NCI-H2171 (cell line): ENCODE results near the gene ZSWIM5.
"Not testable (repeated sequence)": the region's sequence is repeated elsewhere in the genome, so short reads cannot be mapped to it uniquely, and the experiment has no call there.

Experiments used
- DNase-seq: peaks from one replicate; lab custom pipeline; 2025; lab: John Stamatoyannopoulos, UW

ZSWIM5 gene

DNA sequence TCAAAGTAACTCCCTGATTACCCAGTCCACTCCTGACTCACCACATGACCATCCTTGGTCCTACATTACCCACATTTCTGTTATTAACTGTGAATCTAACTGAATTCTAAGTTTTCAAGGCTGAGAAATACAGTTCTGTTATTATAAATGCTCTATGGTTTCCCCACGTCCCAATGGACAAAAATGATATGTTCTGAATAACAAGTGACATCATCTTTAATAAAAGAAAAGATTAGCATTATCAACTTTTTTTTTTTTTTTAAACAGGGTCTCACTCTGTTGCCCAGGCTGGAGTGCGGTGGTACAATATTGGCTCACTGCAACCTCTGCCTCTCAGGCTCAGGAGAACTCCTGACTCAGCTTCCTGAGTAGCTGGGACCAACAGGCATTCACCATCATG is 59.6 kb downstream of the ZSWIM5 start:
- DNase-seq: no peak

DNA sequence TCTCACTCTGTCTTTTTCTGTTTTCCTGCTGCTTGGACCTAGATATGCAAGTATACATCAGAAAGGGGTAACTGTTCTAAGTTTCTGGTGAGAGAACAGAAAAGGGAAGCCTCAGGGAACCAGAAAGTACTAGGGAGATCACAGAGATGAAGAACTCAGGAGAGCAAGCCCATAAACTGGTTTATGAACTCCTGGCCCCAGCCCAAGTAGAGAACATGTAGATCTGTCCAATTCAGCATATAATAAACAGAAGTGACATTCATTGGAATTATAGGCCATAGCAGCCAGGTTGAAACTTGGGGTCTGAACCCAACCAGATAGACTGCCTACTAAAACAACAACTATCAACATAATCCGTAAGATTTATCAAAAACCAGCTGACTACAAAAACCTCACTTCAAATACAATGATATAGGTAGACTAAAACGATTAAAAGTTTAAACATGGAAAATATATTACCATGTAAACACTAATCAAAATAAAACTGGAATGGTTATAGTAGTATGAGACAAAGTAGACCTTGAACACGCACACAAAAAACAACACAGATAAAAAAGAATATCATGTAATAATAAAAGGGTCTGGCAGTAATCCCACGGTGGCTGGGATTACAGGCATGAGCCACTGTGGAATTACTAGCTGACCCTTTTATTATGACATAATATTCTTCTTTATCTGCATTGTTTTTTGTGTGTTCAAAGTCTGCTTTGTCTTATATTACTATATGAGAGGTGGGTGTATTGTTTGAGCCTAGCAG is 65.0 kb downstream of the ZSWIM5 start:
- DNase-seq: no peak

DNA sequence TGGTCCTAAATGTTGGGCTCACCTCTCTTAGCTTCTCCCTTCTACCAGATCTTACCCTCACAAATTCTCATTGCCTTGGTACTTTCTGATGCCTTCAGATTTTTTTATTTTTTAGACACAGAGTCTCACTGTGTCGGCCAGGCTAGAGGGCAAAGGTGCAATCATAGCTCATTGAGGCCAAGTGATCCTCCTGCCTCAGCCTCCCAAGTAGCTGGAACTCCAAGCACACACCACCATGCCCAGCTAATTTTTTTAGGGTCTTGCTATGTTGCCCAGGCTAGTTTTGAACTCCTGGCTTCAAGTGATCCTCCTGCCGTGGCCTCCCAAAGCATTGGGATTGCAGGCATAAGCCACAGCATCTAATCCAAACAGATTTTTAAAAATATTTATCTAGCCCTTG is 69.4 kb downstream of the ZSWIM5 start:
- no peak for DNase-seq

DNA sequence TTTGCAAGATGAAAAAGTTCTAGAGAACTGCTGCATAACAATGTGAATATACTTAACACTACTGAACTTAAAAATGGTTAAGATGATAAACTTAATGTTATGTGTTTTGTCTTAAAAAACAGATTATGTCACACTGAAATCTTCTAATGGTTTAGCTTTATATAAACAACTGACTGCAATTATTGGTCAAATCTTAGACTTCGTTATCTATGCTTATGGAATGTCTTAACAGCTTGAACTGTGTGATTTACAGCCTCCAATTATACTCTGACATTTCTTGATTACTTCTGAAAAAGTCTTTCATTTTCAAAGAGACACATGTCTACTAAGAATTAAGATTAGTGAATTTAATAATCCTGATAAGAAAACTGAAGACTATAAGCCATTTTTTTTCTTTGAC is 71.1 kb downstream of the ZSWIM5 start:
- DNase-seq: no peak

DNA sequence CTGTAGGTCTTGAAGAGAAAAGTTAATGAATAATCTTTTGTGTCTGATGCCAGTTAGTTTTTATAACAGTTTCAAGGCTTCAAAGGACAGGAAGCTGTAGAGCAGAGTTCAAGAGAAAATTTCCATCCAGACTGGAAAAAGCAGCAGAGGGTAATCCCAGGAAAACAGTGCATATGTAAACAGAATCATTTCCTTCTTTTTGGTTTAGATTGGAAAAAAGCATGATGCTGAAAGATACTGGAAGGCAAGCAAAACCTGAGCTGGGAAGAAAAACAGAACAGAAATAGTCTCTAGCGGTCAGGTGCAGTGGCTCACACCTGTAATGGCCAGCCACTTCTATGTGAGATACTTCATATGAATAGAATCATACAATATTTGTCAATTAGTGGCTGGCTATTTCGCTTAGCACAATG is 71.9 kb downstream of the ZSWIM5 start:
- DNase-seq: no peak

DNA sequence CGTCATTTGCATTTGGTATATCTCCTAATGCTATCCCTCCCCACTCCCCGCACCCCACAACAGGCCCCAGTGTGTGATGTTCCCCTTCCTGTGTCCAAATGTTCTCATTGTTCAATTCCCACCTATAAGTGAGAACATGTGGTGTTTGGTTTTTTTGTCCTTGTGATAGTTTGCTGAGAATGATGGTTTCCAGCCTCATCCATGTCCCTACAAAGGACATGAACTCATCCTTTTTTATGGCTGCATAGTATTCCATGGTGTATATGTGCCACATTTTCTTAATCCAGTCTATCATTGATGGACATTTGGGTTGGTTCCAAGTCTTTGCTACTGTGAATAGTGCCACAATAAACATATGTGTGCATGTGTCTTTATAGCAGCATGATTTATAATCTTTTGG is 73.7 kb downstream of the ZSWIM5 start:
- not testable (repeated sequence) for DNase-seq

DNA sequence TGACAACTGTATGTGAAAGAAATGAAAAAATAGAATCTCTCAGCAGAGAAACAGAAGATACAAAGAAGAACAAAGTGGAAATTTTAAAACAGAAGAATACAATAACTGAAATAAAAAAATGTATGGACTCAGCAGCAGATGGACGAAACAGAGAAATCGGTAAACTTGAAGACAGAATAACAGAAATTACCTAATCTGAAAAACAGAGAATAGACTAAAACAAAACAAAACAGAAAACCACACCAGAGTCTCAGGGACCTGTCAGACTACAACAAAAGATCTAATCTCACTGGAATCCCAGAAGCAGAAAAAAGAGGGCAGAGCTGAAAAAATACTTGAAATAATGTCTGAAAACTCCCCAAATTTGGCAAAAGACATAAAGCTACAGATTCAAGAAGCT is 83.0 kb downstream of the ZSWIM5 start:
- DNase-seq: no peak

DNA sequence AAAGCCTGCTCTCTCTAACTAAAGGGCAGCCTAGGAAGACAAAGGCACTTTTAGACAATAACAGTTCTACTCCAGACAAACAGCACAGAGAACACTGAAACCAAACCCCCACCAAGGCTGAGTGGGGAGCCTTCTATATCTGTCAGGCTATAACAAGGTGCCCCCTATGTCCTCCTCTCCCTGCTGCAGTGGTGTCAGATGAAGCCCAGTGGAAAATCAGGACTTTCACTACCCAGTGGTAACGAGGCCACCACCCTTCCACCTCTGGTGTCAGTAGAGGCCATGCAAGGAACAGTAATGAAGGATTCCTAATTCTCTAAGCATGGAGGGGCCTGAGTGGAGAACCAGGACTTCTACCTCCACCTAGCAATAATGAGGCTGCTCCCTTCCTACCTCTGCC is 83.7 kb downstream of the ZSWIM5 start:
- DNase-seq: no peak

DNA sequence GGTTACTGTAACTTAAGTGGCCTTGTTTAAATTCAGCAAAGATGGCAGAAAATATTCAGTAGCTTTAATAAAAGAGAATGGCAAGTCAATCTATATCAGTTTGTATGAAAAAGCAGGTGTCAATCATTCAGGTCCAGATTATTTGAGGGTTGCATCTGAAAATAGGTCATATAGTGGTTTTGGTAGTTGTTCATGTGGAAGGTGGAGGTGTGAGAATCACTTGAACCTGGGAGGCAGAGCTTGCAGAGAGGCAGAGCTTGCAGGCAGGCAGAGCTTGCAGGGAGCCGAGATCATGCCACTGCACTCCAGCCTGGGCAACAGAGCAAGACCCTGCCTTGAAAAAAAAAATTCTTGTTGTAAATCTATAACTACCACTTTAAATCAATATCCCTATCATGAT is 88.6 kb downstream of the ZSWIM5 start:
- no peak for DNase-seq

DNA sequence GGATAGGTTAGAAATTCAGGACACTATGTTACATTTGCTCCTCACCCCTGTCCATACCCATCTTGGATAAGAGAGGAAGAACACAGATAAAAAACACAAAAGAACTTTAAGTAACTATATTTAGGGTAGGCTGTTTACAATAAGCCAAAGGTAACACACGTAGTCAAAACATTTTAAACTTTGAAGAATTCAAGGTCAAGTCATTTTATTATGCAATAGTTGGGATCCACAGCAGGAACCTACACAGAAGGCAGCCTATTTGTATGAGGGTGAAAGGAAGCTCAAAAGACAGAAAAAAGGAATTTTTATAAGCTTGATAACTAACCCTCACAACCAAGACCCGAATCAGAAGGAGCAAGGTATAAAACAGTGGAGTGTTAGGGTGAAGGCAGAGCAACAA is 89.6 kb downstream of the ZSWIM5 start:
- no peak for DNase-seq

DNA sequence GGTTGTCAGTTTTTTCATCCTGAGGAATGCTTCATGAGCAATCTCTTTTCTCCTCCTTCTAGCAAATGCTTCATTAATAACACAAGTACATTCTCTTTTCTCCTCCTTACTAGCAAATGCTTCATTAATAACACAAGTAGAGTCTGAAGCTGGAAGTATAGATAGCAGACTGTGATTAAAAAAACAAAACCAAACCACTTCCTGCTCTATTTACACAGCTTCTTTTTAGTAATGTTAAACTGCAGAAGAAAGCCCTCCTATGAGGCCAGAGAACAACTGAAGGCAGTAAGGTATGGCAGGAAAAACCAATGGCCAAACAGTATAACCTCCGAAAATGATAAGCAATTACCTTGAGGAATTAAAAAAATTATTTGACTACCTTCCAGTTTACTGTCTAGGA is 90.1 kb downstream of the ZSWIM5 start:
- DNase-seq: no peak

DNA sequence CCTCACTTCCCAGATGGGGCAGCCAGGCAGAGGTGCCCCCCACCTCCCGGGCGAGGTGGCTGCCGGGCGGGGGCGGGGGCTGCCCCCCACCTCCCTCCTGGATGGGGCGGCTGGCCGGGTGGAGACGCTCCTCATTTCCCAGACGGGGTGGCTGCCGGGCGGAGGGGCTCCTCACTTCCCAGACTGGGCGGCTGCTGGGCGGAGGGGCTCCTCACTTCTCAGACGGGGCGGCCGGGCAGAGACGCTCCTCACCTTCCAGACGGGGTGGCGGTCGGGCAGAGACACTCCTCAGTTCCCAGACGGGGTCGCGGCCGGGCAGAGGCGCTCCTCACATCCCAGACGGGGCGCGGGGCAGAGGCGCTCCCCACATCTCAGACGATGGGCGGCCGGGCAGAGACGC is 91.2 kb downstream of the ZSWIM5 start:
- DNase-seq: not testable (repeated sequence)

DNA sequence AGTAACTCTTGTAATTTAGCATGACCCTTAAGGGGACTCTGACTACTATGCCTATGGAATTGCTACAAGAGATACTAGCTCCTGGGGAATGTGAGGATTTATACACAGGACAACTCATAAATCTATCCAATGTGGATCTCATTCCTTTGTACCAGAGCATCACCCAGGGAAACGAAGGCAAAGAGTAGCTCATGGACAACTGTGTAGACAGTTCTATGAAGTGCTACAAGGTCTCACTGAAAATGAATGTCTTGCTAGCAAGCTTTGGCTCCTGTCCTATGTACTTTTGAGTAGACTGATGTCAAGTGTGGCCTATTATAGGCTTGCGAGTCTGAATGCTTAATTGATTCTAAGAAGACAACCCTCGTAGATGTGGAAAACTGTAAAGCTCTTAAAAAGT is 93.7 kb downstream of the ZSWIM5 start:
- no peak for DNase-seq

DNA sequence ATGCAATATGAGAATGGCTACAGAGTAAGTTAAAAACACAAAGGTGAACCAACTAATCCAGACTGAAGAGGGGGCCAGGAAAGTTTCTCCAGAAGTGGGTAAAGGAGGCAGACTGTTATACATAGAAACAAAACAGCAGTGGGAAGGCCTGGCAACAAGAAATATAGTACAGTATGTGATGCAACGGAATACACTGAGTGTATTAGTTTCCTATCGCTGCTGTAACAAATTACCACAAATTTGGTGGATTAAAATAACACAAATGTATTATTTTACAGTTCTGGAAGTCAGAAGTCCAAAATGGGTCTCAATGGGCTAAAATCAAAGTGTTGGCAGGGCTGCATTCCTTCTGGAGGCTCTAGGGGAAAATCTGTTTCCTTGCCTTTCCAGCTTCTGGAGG is 95.2 kb downstream of the ZSWIM5 start:
- DNase-seq: no peak

DNA sequence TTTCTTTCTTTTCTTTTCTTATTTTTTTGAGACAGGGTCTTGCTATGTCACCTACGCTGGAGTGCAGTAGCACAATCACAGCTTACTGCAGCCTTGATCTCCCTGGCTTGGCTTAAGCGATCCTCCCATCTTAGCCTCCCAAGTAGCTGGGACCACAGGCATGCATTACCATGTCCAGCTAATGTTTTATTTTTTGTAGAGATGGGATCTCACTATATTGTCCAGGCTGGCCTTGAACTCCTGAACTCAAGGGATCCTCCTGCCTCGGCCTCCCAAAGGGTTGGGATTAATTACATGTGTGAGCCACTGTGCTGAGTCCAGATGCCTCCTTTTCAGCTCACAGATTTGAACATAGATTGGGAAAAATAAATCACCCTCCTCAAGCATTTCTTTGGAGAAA is 98.6 kb downstream of the ZSWIM5 start:
- no peak for DNase-seq

DNA sequence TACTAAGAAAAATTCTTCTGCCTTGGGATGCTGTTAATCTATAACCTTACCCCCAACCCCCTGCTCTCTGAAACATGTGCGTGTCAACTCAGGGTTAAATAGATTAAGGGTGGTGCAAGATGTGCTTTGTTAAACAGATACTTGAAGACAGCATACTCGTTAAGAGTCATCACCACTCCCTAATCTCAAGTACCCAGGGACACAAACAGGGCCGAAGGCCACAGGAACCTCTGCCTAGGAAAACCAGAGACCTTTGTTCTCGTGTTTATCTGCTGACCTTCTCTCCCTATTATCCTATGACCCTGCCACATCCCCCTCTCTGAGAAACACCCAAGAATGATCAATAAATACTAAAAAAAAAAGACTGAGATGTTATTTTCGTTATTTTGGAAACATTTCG is 99.5 kb downstream of the ZSWIM5 start:
- not testable (repeated sequence) for DNase-seq

DNA sequence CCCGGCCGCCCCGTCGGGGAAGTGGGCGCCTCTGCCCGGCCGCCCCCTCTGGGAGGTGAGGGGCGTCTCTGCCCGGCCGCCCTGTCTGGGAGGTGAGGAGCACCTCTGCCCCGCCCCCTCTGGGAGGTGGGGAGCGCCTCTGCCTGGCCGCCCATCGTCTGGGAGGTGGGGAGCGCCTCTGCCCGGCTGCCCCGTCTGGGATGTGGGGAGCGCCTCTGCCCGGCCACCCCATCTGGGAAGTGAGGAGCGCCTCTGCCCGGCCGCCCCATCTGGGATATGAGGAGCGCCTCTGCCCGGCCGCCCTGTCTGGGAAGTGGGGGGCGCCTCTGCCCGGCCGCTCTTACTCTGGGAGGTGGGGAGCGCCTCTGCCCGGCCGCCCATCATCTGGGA is 100.3 kb downstream of the ZSWIM5 start:
- DNase-seq: not testable (repeated sequence)

DNA sequence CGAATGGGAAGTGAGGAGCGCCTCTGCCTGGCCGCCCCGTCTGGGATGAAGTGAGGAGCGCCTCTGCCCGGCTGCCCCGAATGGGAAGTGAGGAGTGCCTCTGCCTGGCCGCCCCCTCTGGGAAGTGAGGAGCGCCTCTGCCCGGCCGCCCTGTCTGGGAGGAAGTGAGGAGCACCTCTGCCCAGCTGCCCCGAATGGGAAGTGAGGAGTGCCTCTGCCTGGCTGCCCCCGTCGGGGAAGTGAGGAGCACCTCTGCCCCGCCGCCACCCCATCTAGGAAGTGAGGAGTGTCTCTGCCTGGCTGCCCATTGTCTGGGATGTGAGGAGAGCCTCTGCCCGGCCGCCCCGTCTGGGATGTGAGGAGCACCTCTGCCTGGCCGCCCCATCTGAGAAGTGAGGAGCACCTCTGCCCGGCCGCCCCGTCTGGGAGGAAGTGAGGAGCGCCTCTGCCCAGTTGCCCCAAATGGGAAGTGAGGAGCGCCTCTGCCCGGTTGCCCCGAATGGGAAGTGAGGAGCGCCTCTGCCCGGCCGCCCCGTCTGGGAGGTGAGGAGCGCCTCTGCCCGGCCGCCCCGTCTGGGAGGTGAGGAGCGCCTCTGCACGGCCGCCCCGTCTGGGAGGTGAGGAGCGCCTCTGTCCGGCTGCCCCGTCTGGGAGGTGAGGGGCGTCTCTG is 100.8 kb downstream of the ZSWIM5 start:
- DNase-seq: not testable (repeated sequence)

DNA sequence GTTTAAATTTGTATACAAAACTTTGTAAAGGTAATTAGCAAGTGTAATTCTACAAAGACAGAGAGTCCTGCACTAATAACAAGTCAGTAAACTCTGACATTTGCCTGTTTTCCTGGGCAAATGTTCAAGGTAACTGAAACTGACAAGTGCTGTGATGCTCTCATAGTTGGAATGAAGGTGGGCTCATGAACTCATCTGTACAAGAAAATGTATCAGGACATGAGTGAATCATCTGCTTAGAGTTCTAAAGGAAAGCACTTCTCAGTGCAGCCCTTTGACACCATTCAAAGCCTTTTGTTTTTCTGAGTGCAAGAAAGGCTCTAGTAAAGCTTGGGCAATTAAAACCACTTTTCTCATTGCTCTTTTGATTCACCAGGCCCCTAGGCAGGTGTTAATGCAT is 102.9 kb downstream of the ZSWIM5 start:
- DNase-seq: no peak

DNA sequence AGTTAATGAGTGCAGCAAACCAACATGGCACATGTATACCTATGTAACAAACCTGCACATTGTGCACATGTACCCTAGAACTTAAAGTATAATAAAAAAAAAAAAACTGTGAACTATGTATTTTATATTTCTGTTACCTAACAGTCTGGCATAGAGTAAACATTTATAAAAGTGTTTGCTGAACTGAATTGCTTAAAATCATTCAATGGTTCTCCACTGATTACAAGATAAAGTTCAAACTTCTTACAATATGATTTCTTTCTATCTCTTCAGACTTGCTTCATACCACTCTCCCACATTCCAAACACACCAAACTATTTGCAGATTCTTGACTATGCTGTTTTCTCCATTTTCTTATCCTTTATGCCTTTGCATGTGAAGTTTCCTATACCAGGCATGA is 104.5 kb downstream of the ZSWIM5 start:
- no peak for DNase-seq

DNA sequence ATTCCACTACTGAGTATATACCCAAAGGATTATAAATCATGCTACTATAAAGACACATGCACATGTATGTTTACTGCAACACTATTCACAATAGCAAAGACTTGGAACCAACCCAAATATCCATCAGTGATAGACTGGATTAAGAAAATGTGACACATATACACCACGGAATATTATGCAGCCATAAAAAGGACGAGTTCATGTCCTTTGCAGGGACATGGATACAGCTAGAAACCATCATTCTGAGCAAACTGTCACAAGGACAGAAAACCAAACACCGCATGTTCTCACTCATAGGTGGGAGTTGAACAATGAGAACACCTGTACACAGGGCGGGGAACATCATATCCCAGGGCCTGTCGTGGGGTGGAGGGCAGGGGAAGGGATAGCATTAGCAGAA is 104.9 kb downstream of the ZSWIM5 start:
- DNase-seq: not testable (repeated sequence)

DNA sequence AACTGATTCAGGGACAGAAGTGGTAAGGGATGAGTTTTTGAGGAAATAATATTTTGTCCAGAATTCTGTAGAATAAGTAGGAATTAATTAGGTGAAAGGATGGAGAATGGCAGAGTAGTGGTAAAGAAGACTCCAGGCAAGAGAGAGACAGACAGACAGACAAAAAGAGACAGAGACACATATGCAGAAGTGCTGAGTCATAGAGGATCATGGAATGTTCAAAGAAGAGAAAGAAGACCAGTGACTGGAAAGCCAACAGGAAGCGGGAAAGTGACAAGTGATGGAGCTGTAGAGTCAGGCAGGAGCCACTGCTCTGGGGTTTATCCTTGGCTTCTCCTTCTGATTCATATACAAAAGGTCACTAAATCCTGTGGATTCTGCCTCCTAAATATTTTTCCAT is 108.5 kb downstream of the ZSWIM5 start:
- DNase-seq: no peak

DNA sequence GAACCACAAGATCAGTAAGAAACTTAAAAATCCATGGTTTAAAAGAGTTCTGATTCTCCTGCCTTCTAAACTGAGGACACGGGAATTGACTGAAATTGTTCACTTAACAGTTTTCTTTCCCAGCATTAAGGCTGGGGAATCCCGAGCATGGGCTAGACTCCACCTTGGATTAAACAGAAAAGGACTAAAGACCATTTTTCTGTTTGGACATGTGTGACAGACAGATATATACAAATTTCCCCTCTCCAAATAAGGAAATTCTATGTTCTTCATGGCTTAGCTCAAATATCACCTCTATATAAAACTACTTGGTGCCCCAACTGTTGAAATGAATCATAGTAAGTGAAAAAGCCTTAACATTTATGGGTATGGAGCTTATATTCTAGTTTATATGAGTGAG is 109.3 kb downstream of the ZSWIM5 start:
- no peak for DNase-seq

DNA sequence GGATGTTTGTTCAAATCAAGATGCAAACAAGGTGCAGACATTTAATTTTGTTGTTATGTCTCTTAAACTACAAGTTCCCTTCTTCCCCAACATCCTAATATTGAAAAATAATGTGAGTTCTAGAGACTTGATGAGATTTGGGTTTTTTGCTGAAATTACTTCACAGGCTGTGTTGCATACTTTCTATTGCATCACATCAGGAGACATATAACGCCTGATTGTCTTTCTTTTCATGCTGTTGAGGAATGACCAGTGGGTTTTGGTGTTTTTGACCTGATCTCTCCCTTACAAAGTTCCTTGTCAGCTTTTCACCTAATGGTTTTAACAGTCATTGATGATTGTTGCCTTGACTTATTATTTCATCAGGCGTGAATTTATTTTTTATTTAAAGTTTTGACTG is 111.0 kb downstream of the ZSWIM5 start:
- no peak for DNase-seq
